ENCODE results near the gene CFAP45. TPM values are rescaled to one million over a fixed set of nuclear protein-coding genes. Genes with fewer than 3 reads are reported as not detected.

Gene CFAP45
- total RNA-seq, 1 experiment from 2014 or later: 3.6 TPM

DNA sequence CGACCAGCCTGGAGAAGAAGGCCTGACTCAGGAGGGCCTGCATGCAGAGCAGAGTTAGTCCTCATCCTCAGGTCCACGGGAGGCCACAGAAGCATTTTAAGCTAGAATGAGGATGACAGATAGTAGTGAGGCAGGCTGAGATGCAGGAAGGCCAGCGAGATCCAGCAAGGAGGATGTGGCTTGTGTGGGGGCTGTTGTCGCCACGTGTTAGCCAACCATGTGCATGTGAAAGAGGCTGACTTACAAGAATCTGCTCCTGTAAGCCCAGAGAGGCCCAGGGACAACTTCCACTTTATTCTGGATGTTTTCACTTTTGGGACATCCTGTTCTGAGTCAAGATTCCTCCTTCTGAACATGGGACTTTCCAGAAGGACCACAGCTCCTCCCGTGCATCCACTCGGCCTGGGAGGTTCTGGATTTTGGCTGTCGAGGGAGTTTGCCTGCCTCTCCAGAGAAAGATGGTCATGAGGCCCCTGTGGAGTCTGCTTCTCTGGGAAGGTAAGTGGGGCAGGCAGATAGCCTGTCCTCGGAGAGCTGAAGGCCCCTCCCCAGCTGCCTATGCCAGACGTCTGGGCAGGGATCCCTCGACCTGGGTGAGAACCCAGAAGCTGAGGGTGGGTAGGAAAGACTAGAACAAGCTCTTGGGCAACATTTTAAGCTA is 73.4 kb downstream of the CFAP45 start, which contains the start of gene SLAMF8:
Gene SLAMF8 (plus strand): TSS at position 433 of the 661 bp plus-strand sequence. CDS start 26 bp downstream, at position 459.
- TF ChIP-seq EZH2 (IDR thresholded peaks at IDR 0.05; ENCODE audit: borderline replicate concordance, low read depth, low read length, poor library complexity, severe bottlenecking) (no peak), CTCF (conservative IDR thresholded peaks at IDR 0.05; ENCODE audit: low read depth, low read length) (no peak)
- Histone ChIP-seq H3K4me1 (ENCODE audit: insufficient read depth, low read length, poor library complexity, severe bottlenecking) (peaks cover 16% of the 10 kb centered on the region), H3K36me3 (ENCODE audit: insufficient read depth, low read length, poor library complexity, severe bottlenecking) (no peaks in the 10 kb centered on the region), H3K9me3 (ENCODE audit: low read depth, low read length, poor library complexity, severe bottlenecking) (no peaks in the 10 kb centered on the region), H3K27me3 (replicated peaks; ENCODE audit: insufficient read depth, low read depth, low read length, poor library complexity) (no peaks in the 10 kb centered on the region), H3K4me3 (ENCODE audit: low read depth, low read length, poor library complexity, severe bottlenecking) (no peak within 1 kb of the TSS), H3K27ac (ENCODE audit: low read depth, low read length, poor library complexity, severe bottlenecking) (no peak within 1 kb of the TSS)
- ChIA-PET POLR2A (ENCODE audit: low non-redundant PET) (no interaction called here), CTCF (no interaction called here)
- intact Hi-C loops (cut with micrococcal nuclease; ENCODE audit: unreplicated experiment): no loop called here
- no TSS peak for BruUV-seq (replicated peaks)
- no peak for DNase-seq (ENCODE audit: low spot score)

DNA sequence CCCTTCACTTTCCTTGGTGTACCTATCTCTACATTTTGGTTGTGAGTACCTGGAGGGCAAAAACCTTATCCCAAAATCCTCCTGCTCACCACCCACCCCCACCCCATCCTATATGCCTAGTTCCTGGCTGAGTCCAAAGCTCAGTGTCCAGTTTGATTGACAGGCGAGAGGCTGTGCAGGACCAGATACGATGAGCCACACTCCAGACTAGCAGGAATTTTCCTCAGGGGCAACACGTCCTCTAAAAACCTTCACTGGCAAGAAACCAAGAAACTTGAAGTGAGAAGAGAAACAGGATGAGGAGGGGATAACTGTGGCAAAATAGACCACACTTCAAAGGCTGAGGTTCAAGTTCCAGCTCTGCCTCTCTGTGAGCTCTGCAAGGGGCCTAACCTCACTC is 74.4 kb downstream of the CFAP45 start:
- Histone ChIP-seq H3K4me1 (ENCODE audit: insufficient read depth, low read length, poor library complexity, severe bottlenecking) (peaks cover 7% of the 10 kb centered on the region), H3K27ac (ENCODE audit: low read depth, low read length, poor library complexity, severe bottlenecking) (no peak overlapping the region), H3K27me3 (replicated peaks; ENCODE audit: insufficient read depth, low read depth, low read length, poor library complexity) (no peaks in the 10 kb centered on the region), H3K9me3 (ENCODE audit: low read depth, low read length, poor library complexity, severe bottlenecking) (no peaks in the 10 kb centered on the region), H3K36me3 (ENCODE audit: insufficient read depth, low read length, poor library complexity, severe bottlenecking) (no peaks in the 10 kb centered on the region), H3K4me3 (ENCODE audit: low read depth, low read length, poor library complexity, severe bottlenecking) (no peak overlapping the region)
- POLR2A ChIA-PET (ENCODE audit: low non-redundant PET): no interaction called here
- intact Hi-C loops (cut with micrococcal nuclease; ENCODE audit: unreplicated experiment): no loop called here
- BruUV-seq (replicated peaks): no TSS peak
- no peak for TF ChIP-seq EZH2 (IDR thresholded peaks at IDR 0.05; ENCODE audit: borderline replicate concordance, low read depth, low read length, poor library complexity, severe bottlenecking)
- TF ChIP-seq CTCF (conservative IDR thresholded peaks at IDR 0.05; ENCODE audit: low read depth, low read length): no peak
- CTCF ChIA-PET: no interaction called here
- DNase-seq (ENCODE audit: low spot score): no peak

- CTCF ChIA-PET: no interaction called here
- Histone ChIP-seq H3K27me3 (replicated peaks; ENCODE audit: insufficient read depth, low read depth, low read length, poor library complexity) (no peaks in the 10 kb centered on the region), H3K27ac (ENCODE audit: low read depth, low read length, poor library complexity, severe bottlenecking) (no peak overlapping the region), H3K4me1 (ENCODE audit: insufficient read depth, low read length, poor library complexity, severe bottlenecking) (peaks cover 7% of the 10 kb centered on the region), H3K36me3 (ENCODE audit: insufficient read depth, low read length, poor library complexity, severe bottlenecking) (no peaks in the 10 kb centered on the region), H3K4me3 (ENCODE audit: low read depth, low read length, poor library complexity, severe bottlenecking) (no peak overlapping the region), H3K9me3 (ENCODE audit: low read depth, low read length, poor library complexity, severe bottlenecking) (no peaks in the 10 kb centered on the region)
- intact Hi-C loops (cut with micrococcal nuclease; ENCODE audit: unreplicated experiment): no loop called here
- DNase-seq (ENCODE audit: low spot score): no peak
- BruUV-seq (replicated peaks): no TSS peak
- POLR2A ChIA-PET (ENCODE audit: low non-redundant PET): no interaction called here
- TF ChIP-seq CTCF (conservative IDR thresholded peaks at IDR 0.05; ENCODE audit: low read depth, low read length) (no peak), EZH2 (IDR thresholded peaks at IDR 0.05; ENCODE audit: borderline replicate concordance, low read depth, low read length, poor library complexity, severe bottlenecking) (no peak)
Measured at GRCh38 chr1:159823406-159823805, 76.6 kb downstream of the CFAP45 start.

Small RNA genes lying within 50 kb of the gene (microRNA-seq; reads per million reads assigned to microRNA genes)
- not detected for gene MIR4259

Other genes starting within 250 kb of the CFAP45 start
- not detected in 2 replicates for gene CRP, start 185.6 kb downstream of the CFAP45 start, total RNA-seq (2021)
- gene DUSP23, start 119.2 kb downstream of the CFAP45 start, total RNA-seq (2021): 27.9 and 31.0 TPM in 2 replicates
- 0.15 TPM in 1 of 2 replicates, not detected in the other for gene FCRL6, start 97.8 kb downstream of the CFAP45 start, total RNA-seq (2021)
- not detected in 2 replicates for gene SLAMF8, start 73.3 kb downstream of the CFAP45 start, total RNA-seq (2021)
- not detected in 2 replicates for gene VSIG8, start 37.5 kb downstream of the CFAP45 start, total RNA-seq (2021)
- gene TAGLN2, start 25.3 kb upstream of the CFAP45 start, total RNA-seq (2021): 155 and 198 TPM in 2 replicates
- gene IGSF9, start 45.4 kb upstream of the CFAP45 start, total RNA-seq (2021): 6.5 and 7.1 TPM in 2 replicates
- gene SLAMF9, start 54.1 kb upstream of the CFAP45 start, total RNA-seq (2021): not detected in 2 replicates
- 4.6 and 5.3 TPM in 2 replicates for gene PIGM, start 131.8 kb upstream of the CFAP45 start, total RNA-seq (2021)
- not detected in 2 replicates for gene KCNJ10, start 170.0 kb upstream of the CFAP45 start, total RNA-seq (2021)
- not detected in 2 replicates for gene KCNJ9, start 181.4 kb upstream of the CFAP45 start, total RNA-seq (2021)
- gene IGSF8, start 198.5 kb upstream of the CFAP45 start, total RNA-seq (2021): 14.0 and 18.1 TPM in 2 replicates
- gene ATP1A2, start 215.6 kb upstream of the CFAP45 start, total RNA-seq (2021): not detected in 2 replicates